HUDEP-2 (cell line): Measurements from ENCODE around the gene SCFD2.
"Not testable (repeated sequence)": the region's sequence is repeated elsewhere in the genome, so short reads cannot be mapped to it uniquely, and the experiment has no call there.

Source experiments
- DNase-seq, 76 experiments: peaks; one replicate each; lab custom pipeline; 2025; ENCODE audit not compliant: unreplicated experiment in 76 of 76; lab: John Stamatoyannopoulos, UW

SCFD2 gene

GRCh38 chr4:53267026-53267425, 98.8 kb downstream of the SCFD2 start:
- no peak for DNase-seq

- not testable (repeated sequence) for DNase-seq
Measured at GRCh38 chr4:53255986-53256385, 109.9 kb downstream of the SCFD2 start.

- no peak for DNase-seq
Measured at GRCh38 chr4:53240573-53240972, 125.3 kb downstream of the SCFD2 start.

GRCh38 chr4:53238352-53238751, 127.5 kb downstream of the SCFD2 start:
- not testable (repeated sequence) for DNase-seq

GRCh38 chr4:53237811-53238210, 128.1 kb downstream of the SCFD2 start:
- not testable (repeated sequence) for DNase-seq

- DNase-seq, result not testable (repeated sequence)
Measured at GRCh38 chr4:53236624-53237023, 129.2 kb downstream of the SCFD2 start.

GRCh38 chr4:53235547-53235946, 130.3 kb downstream of the SCFD2 start:
- no peak for DNase-seq

GRCh38 chr4:53234669-53235068, 131.2 kb downstream of the SCFD2 start:
- no peak for DNase-seq

GRCh38 chr4:53234111-53234510, 131.8 kb downstream of the SCFD2 start:
- no peak for DNase-seq

- DNase-seq, result no peak
Measured at GRCh38 chr4:53233114-53233795, 132.6 kb downstream of the SCFD2 start.

- no peak for DNase-seq
Measured at GRCh38 chr4:53232371-53232770, 133.5 kb downstream of the SCFD2 start.

- DNase-seq, result peak in 45 of 76 experiments; percentile 0 to 87 (median 40)
Measured at GRCh38 chr4:53228036-53228435, 137.8 kb downstream of the SCFD2 start.

GRCh38 chr4:53227451-53227850, 138.4 kb downstream of the SCFD2 start:
- DNase-seq, result no peak

- no peak for DNase-seq
Measured at GRCh38 chr4:53221832-53222480, 143.9 kb downstream of the SCFD2 start.

GRCh38 chr4:53219148-53219547, 146.7 kb downstream of the SCFD2 start:
- not testable (repeated sequence) for DNase-seq

- no peak for DNase-seq
Measured at GRCh38 chr4:53208753-53209152, 157.1 kb downstream of the SCFD2 start.

GRCh38 chr4:53205970-53206369, 159.9 kb downstream of the SCFD2 start:
- DNase-seq, result no peak

- no peak for DNase-seq
Measured at GRCh38 chr4:53199356-53199755, 166.5 kb downstream of the SCFD2 start.

GRCh38 chr4:53197772-53198142, 168.1 kb downstream of the SCFD2 start:
- no peak for DNase-seq

- peak in 32 of 76 experiments; percentile 4 to 68 (median 44) for DNase-seq
Measured at GRCh38 chr4:53196882-53197771, 168.7 kb downstream of the SCFD2 start.
